ENCODE data around the gene UPK1A.

DNA sequence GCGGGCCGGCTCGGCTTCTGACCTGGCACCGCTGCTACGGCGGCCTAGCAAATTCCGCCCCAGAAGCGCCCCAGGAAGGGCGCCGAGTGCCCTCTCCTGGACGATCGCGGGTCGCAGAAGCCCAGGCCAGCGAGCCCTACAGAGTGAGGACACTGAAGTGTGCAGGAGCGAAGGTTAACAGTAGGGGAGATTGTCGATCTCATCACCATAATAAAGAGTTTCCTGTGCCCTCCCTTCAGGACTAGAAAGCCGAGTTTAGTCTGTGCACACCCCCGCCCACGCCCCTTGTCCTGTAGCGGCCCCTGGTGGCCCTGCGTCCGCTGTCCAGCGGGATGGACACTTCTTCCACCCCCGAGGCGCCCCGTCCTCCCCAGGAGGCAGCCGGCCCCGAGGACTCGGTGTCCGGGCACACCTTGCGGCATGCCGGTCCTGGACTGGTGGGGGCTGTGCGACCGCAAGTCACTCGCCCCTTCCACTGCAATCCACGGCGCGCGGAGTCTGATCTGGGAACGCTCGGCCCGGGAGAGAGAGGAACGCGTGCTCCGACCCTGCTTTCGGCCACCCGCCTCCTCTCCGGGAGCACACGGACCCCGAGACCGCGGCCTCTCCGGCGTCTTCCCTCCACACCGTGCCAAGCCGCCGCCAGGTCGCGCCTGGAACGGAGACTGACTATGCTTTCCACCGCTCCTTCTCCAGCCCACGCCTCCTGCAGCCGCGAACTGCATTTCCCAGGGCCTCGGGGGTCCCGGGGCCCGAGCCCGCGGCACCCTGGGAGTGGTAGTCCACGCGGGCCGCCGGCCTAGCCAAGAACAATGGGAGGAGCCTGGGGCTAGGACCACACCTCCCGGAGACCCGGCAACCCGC, 50.7 kb downstream of the UPK1A start:
- TF ChIP-seq, protein P1, sequence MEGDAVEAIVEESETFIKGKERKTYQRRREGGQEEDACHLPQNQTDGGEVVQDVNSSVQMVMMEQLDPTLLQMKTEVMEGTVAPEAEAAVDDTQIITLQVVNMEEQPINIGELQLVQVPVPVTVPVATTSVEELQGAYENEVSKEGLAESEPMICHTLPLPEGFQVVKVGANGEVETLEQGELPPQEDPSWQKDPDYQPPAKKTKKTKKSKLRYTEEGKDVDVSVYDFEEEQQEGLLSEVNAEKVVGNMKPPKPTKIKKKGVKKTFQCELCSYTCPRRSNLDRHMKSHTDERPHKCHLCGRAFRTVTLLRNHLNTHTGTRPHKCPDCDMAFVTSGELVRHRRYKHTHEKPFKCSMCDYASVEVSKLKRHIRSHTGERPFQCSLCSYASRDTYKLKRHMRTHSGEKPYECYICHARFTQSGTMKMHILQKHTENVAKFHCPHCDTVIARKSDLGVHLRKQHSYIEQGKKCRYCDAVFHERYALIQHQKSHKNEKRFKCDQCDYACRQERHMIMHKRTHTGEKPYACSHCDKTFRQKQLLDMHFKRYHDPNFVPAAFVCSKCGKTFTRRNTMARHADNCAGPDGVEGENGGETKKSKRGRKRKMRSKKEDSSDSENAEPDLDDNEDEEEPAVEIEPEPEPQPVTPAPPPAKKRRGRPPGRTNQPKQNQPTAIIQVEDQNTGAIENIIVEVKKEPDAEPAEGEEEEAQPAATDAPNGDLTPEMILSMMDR (IDR thresholded peaks at IDR 0.05), result peak; percentile 86 to 94 (median 90)
- no peak for TF ChIP-seq POLR2A (IDR thresholded peaks at IDR 0.05; ENCODE audit: low read depth)

All from esophagus muscularis mucosa (tissue), 3 donors.